ENCODE data around the gene HSPA1B.

DNA sequence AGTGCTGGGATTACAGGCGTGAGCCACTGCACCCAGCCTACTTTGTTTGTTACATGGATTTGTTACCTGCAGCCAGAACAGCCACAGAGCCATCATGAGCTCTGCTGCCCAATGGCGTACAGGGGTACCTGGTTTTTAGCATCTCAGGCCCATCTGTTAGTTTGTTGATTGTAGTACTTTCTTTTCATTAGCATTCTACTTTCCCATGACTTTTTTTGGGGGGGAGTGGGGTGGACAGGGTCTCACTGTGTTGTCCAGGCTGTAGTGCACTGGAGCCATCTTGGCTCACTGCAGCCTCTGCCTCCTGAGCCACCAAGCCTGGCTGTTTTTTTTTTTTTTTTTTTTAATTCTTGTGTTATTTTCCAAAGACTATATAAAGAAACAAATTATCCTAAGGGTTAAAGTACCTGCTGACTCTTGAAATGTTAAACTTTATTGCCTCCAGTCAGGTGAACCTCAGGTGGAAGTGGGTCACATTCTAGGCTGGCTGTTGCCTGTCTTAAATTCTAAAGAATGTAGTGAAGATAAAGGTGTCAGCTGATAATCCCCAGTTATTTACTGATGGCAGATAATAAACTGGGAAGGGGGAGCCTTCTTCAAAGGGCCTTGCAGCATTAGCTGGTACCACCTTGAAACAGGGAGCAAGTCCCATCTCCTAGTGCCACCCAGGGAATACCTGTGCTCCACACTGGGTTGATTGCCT is 19.9 kb downstream of the HSPA1B start:
- TF ChIP-seq EHMT2 (IDR thresholded peaks at IDR 0.05; ENCODE audit: low read depth): no peak
- TF ChIP-seq POLR2A (IDR thresholded peaks at IDR 0.05; ENCODE audit: low read length): no peak
- TF ChIP-seq CTCF (IDR thresholded peaks at IDR 0.05): no peak
- no peak for TF ChIP-seq E2F6 (IDR thresholded peaks at IDR 0.05; ENCODE audit: borderline replicate concordance, low read depth)
- TF ChIP-seq FOSB (CRISPR knock-in tag; IDR thresholded peaks at IDR 0.05): no peak

Data from A549 (cell line).